Stimulated activated CD8-positive, alpha-beta memory T cell treated with anti-CD3 and anti-CD28 coated beads, Interleukin-7, amount 100 ng/mL, for 1 hour (primary cell): ENCODE results near the gene FILIP1L.
"Not testable (repeated sequence)": the region's sequence is repeated elsewhere in the genome, so short reads cannot be mapped to it uniquely, and the experiment has no call there.

Experiments used
- DNase-seq, 2 donors: peaks; one replicate each; pipeline ENCODE4 v3.0.0-alpha.2; 2020; ENCODE audit warnings: low read depth in 2 of 2

The FILIP1L gene

GRCh38 chr3:100098784-100099070 lies 15.6 kb downstream of the FILIP1L start:
- no peak for DNase-seq

- DNase-seq, result no peak
Observed at GRCh38 chr3:100097919-100098783, 16.1 kb downstream of the FILIP1L start.

GRCh38 chr3:100096866-100097265 lies 17.4 kb downstream of the FILIP1L start:
- DNase-seq, result no peak

GRCh38 chr3:100096286-100096685 lies 18.0 kb downstream of the FILIP1L start:
- not testable (repeated sequence) for DNase-seq

- no peak for DNase-seq
Observed at GRCh38 chr3:100093831-100094230, 20.5 kb downstream of the FILIP1L start.

GRCh38 chr3:100090669-100091005 lies 23.7 kb downstream of the FILIP1L start:
- DNase-seq, result no peak

GRCh38 chr3:100089812-100090668 lies 24.3 kb downstream of the FILIP1L start:
- DNase-seq, result no peak

GRCh38 chr3:100088735-100089368 lies 25.4 kb downstream of the FILIP1L start:
- DNase-seq, result no peak

- DNase-seq, result no peak
Observed at GRCh38 chr3:100087198-100087597, 27.1 kb downstream of the FILIP1L start.

GRCh38 chr3:100086401-100086800 lies 27.9 kb downstream of the FILIP1L start:
- no peak for DNase-seq

- DNase-seq, result no peak
Observed at GRCh38 chr3:100084100-100084806, 30.0 kb downstream of the FILIP1L start.

GRCh38 chr3:100083209-100083608 lies 31.1 kb downstream of the FILIP1L start:
- DNase-seq, result no peak

- DNase-seq, result no peak
Observed at GRCh38 chr3:100082714-100083113, 31.6 kb downstream of the FILIP1L start.

GRCh38 chr3:100081986-100082692 lies 32.2 kb downstream of the FILIP1L start:
- no peak for DNase-seq

GRCh38 chr3:100081311-100081710 lies 33.0 kb downstream of the FILIP1L start:
- no peak for DNase-seq

GRCh38 chr3:100080573-100080972 lies 33.7 kb downstream of the FILIP1L start:
- no peak for DNase-seq

GRCh38 chr3:100079328-100079727 lies 35.0 kb downstream of the FILIP1L start:
- DNase-seq, result no peak

- no peak for DNase-seq
Observed at GRCh38 chr3:100076731-100077529, 37.4 kb downstream of the FILIP1L start.

GRCh38 chr3:100075851-100076730 lies 38.2 kb downstream of the FILIP1L start:
- DNase-seq, result no peak
